HEK293T (cell line): ENCODE data around the gene DDX28.
"Not testable (repeated sequence)": the region's sequence is repeated elsewhere in the genome, so short reads cannot be mapped to it uniquely, and the experiment has no call there.

Experiments
- CTCF ChIA-PET: fragments of 350-600 bp; formaldehyde crosslinking; extraction: SDS; loops from one replicate; lab custom pipeline; 2021; ENCODE audit warnings: antibody characterized with exemption, inconsistent platforms; lab: Yijun Ruan, JAX
- POLR2A ChIA-PET: fragments of 350-600 bp; formaldehyde crosslinking; extraction: SDS; loops from one replicate; lab custom pipeline; 2020; ENCODE audit warnings: antibody characterized with exemption, inconsistent platforms; lab: Yijun Ruan, JAX
- DNase-seq: peaks from one replicate; pipeline ENCODE4 v3.0.0; 2012; ENCODE audit warnings: mixed read lengths; ENCODE audit errors: extremely low spot score
- ARNT ChIP-seq: fragments of 450-650 bp; IDR thresholded peaks from 2 replicates; pipeline ENCODE4 v1.6.1; 2017; ENCODE audit warnings: mild to moderate bottlenecking
- BHLHE40 ChIP-seq: fragments of 450-650 bp; IDR thresholded peaks from 2 replicates; pipeline ENCODE4 v1.6.1; 2016; ENCODE audit warnings: mild to moderate bottlenecking, moderate library complexity, borderline replicate concordance
- CTBP1 ChIP-seq: fragments of 450-650 bp; IDR thresholded peaks from 2 replicates; pipeline ENCODE4 v1.6.1; 2016; ENCODE audit warnings: borderline replicate concordance
- ELF4 ChIP-seq: fragments of 450-650 bp; IDR thresholded peaks from 2 replicates; pipeline ENCODE4 v1.6.1; 2017; ENCODE audit warnings: antibody characterized with exemption
- FOXA1 ChIP-seq: fragments of 450-650 bp; IDR thresholded peaks from 2 replicates; pipeline ENCODE4 v1.6.1; 2016; ENCODE audit warnings: mild to moderate bottlenecking
- FOXK2 ChIP-seq: fragments of 450-650 bp; IDR thresholded peaks from 2 replicates; pipeline ENCODE4 v1.6.1; 2016; ENCODE audit warnings: mild to moderate bottlenecking
- FOXM1 ChIP-seq: fragments of 450-650 bp; IDR thresholded peaks from 2 replicates; pipeline ENCODE4 v1.6.1; 2017; ENCODE audit warnings: mild to moderate bottlenecking, borderline replicate concordance
- HDGF ChIP-seq: fragments of 450-650 bp; IDR thresholded peaks from 2 replicates; pipeline ENCODE4 v1.6.1; 2017; ENCODE audit warnings: antibody characterized with exemption, borderline replicate concordance
- L3MBTL2 ChIP-seq: fragments of 450-650 bp; conservative IDR thresholded peaks from 2 replicates; pipeline ENCODE4 v1.6.1; 2016; ENCODE audit warnings: mild to moderate bottlenecking
- LEF1 ChIP-seq: fragments of 450-650 bp; IDR thresholded peaks from 2 replicates; pipeline ENCODE4 v1.6.1; 2017; ENCODE audit warnings: mild to moderate bottlenecking, borderline replicate concordance
- NFRKB ChIP-seq: fragments of 450-650 bp; IDR thresholded peaks from 2 replicates; pipeline ENCODE4 v1.6.1; 2016; ENCODE audit warnings: mild to moderate bottlenecking, moderate library complexity
- SP1 ChIP-seq: fragments of 450-650 bp; IDR thresholded peaks from 2 replicates; pipeline ENCODE4 v1.6.1; 2017
- SUZ12 ChIP-seq: fragments of 450-650 bp; IDR thresholded peaks from 2 replicates; pipeline ENCODE4 v1.6.1; 2016; ENCODE audit warnings: mild to moderate bottlenecking
- TARDBP ChIP-seq: fragments of 450-650 bp; IDR thresholded peaks from 2 replicates; pipeline ENCODE4 v1.6.1; 2016
- ZNF384 ChIP-seq: fragments of 450-650 bp; IDR thresholded peaks from 2 replicates; pipeline ENCODE4 v1.6.1; 2016
- TF ChIP-seq, protein P1 (sequence below): fragments of 450-650 bp; IDR thresholded peaks from 2 replicates; pipeline ENCODE4 v1.6.1; 2016

The DDX28 gene

GRCh38 chr16:67996666-67997065 lies 26.4 kb downstream of the DDX28 start:
- ChIA-PET CTCF (no interaction called here), POLR2A (no interaction called here)
- DNase-seq: no peak
- TF ChIP-seq LEF1 (no peak), ARNT (no peak), FOXM1 (no peak), L3MBTL2 (no peak), FOXK2 (no peak)

DNA sequence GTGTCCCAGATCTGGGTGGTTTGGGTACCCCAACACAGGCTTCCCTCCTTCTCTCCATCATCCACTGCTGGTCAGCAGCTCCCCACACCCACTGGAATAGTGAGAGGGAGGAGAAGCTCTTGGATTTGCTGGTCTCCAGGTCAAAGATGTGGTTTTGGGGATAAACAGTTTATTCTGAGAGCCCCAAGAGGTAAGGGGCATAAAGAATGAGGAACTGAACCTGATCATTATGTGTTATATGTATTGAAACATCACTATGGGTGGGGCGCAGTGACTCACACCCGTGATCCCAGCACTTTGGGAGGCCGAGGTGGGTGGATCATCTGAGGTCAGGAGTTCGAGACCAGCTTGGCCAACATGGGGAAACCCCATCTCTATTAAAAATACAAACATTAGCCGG lies 27.6 kb downstream of the DDX28 start:
- POLR2A ChIA-PET: interaction anchor here (2.4 kb wide), 1 partner anchor 60 kb away, joined by 6 read pairs; no protein-coding TSS in a partner anchor
- CTCF ChIA-PET: no interaction called here
- peak; percentile 2 for DNase-seq
- no peak for TF ChIP-seq ARNT
- TF ChIP-seq SUZ12: no peak
- no peak for TF ChIP-seq FOXA1
- TF ChIP-seq FOXM1: no peak
- TF ChIP-seq CTBP1: no peak
- TF ChIP-seq, protein P1, sequence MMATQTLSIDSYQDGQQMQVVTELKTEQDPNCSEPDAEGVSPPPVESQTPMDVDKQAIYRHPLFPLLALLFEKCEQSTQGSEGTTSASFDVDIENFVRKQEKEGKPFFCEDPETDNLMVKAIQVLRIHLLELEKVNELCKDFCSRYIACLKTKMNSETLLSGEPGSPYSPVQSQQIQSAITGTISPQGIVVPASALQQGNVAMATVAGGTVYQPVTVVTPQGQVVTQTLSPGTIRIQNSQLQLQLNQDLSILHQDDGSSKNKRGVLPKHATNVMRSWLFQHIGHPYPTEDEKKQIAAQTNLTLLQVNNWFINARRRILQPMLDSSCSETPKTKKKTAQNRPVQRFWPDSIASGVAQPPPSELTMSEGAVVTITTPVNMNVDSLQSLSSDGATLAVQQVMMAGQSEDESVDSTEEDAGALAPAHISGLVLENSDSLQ: no peak
- no peak for TF ChIP-seq ELF4
- TF ChIP-seq L3MBTL2: no peak
- TF ChIP-seq LEF1: no peak
- TF ChIP-seq NFRKB: no peak
- no peak for TF ChIP-seq TARDBP
- no peak for TF ChIP-seq HDGF
- TF ChIP-seq BHLHE40: no peak
- no peak for TF ChIP-seq SP1
- TF ChIP-seq FOXK2: no peak
- TF ChIP-seq ZNF384: no peak

DNA sequence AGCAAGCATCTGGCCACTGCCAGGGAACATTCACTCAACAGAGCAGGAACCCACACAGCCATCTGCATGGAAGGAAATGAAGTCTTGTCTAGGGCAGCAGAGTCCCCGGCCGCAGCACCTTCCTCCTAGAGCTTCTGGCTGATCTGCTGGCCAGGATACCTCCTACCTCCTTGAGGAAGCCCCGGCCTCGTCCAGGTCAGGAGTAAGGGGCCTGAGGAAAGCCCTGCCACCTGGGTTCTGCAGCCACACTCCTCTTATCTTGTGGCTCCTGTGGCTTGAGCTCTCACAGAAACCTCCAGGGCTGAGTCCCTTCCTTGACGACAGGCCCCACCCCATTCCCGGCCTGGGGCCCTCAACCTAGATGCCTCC lies 29.0 kb downstream of the DDX28 start:
- DNase-seq: not testable (repeated sequence)
- ChIA-PET CTCF (interaction anchor here (0.6 kb wide), 1 partner anchor 9 kb away, joined by 3 read pairs; no protein-coding TSS in a partner anchor), POLR2A (interaction anchor here (2.4 kb wide), 1 partner anchor 58 kb away, joined by 6 read pairs; no protein-coding TSS in a partner anchor)

DNA sequence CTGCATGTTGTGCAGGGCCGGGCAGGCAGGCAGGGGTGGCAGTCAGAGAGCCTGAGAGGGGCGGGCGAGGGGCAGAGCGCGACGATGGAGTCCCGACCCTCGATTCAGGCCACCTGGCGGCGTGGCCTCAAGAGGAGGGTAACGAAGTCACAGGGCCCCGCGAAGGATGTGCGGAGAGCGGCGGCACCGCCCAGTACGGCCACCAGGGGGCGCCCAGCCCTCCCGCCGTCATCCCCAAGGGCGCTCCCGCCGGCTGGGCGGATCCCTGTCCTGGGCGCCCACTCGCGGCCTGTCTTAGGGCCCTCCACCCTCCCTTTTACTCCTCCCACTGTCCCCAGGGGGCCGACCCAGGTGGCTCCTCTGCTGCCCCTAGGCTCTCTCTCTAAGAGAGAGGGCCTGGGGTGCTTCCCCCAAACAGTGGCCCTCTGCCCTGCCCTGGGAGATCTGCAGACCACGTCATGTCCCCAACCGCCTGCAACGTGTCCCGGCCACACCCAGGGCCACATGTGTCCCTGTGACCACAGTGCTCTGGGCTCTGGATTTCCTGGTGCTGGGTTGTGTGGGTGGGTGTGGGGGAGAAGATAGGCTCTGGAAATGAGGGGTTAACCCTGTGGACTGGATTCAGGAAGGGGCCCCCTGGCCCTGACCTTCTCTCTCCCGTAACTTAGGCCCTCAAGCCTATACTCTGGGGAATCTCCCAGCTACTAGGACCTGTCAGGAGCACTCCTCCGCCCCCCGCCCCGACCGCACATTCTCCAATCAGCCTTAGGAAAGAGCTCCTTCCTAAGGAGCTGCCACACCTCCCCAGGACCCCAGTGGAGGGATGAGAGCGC lies 29.6 kb downstream of the DDX28 start:
- ChIA-PET CTCF (no interaction called here), POLR2A (interaction anchor here (2.4 kb wide), 1 partner anchor 58 kb away, joined by 6 read pairs; no protein-coding TSS in a partner anchor)
- peak; percentile 91 for DNase-seq
- TF ChIP-seq SP1 (no peak), FOXA1 (no peak), L3MBTL2 (peak; percentile 79)

GRCh38 chr16:67992661-67993206 lies 30.3 kb downstream of the DDX28 start:
- CTCF ChIA-PET: no interaction called here
- DNase-seq: no peak
- POLR2A ChIA-PET: interaction anchor here (2.1 kb wide), 1 partner anchor 30 kb away, joined by 6 read pairs; the partner anchor contains the start of genes DDX28 and DUS2

GRCh38 chr16:67990018-67990386 lies 33.0 kb downstream of the DDX28 start:
- no peak for DNase-seq
- TF ChIP-seq NFRKB (no peak), HDGF (no peak), FOXA1 (no peak), ARNT (no peak), LEF1 (no peak), SUZ12 (no peak)
- TF ChIP-seq, protein P1: no peak
- ChIA-PET POLR2A (no interaction called here), CTCF (interaction anchor here (1.0 kb wide), 1 partner anchor 12 kb away, joined by 3 read pairs; no protein-coding TSS in a partner anchor)

More at GRCh38 chr16:67992661-67993206, 30.3 kb downstream of the DDX28 start:
- TF ChIP-seq ELF4 (no peak), SUZ12 (no peak), SP1 (no peak), TARDBP (no peak)

- TF ChIP-seq ARNT (no peak), TARDBP (no peak), NFRKB (no peak), L3MBTL2 (no peak), CTBP1 (no peak), ZNF384 (no peak), LEF1 (no peak), HDGF (no peak), ELF4 (no peak), FOXM1 (no peak)
- CTCF ChIA-PET: interaction anchor here (1.0 kb wide), 1 partner anchor 12 kb away, joined by 3 read pairs; no protein-coding TSS in a partner anchor
- no peak for DNase-seq
- POLR2A ChIA-PET: no interaction called here
These were observed 33.6 kb downstream of the DDX28 start for GRCh38 chr16:67989322-67990017.
